ENCODE measurements around the gene PSG3. TPM values are rescaled to one million over a fixed set of nuclear protein-coding genes. Genes with fewer than 3 reads are reported as not detected.

Gene PSG3
- total RNA-seq, 1 experiment from 2014 or later: not detected

GRCh38 chr19:42764836-42765235 lies 24.6 kb upstream of the PSG3 start:
- no peaks in the 10 kb centered on the region for H3K79me2 ChIP-seq (ENCODE audit: insufficient read depth, low read length)
- H4K20me1 ChIP-seq (ENCODE audit: insufficient read depth): no peaks in the 10 kb centered on the region
- no peak overlapping the region for H3K9ac ChIP-seq (ENCODE audit: low read length)
- TF ChIP-seq MAX (IDR thresholded peaks at IDR 0.05) (no peak), RAD21 (IDR thresholded peaks at IDR 0.05; ENCODE audit: low read depth) (no peak), CBX3 (IDR thresholded peaks at IDR 0.05; ENCODE audit: low read depth) (no peak)
- BruUV-seq (replicated peaks): no TSS peak
- no peak overlapping the region for H3K4me3 ChIP-seq (replicated peaks in 1 of 2; ENCODE audit: low read depth in 1 of 2, low read length in 2 of 2)
- H3K27me3 ChIP-seq (ENCODE audit: insufficient read depth, low read length): no peaks in the 10 kb centered on the region
- ChIA-PET POLR2A (no interaction called here), RAD21 (ENCODE audit: low non-redundant PET in 1 of 2, low total read pairs in 2 of 2, uncharacterized antibody in 2 of 2, unreplicated experiment in 2 of 2) (no interaction called here), CTCF (no interaction called here)
- no peaks in the 10 kb centered on the region for H3K9me2 ChIP-seq (ENCODE audit: insufficient read depth)
- intact Hi-C loops (cut with micrococcal nuclease): no loop called here
- H3K4me1 ChIP-seq (ENCODE audit: control insufficient read depth in 1 of 2, insufficient read depth in 2 of 2, low read length in 2 of 2): peaks cover 4 to 10% of the 10 kb centered on the region in 2 experiments
- H3K36me3 ChIP-seq (ENCODE audit: control insufficient read depth in 1 of 2, insufficient read depth in 2 of 2, low read length in 2 of 2): no peaks in the 10 kb centered on the region
- no peaks in the 10 kb centered on the region for H3K9me3 ChIP-seq (ENCODE audit: control insufficient read depth in 1 of 2, insufficient read depth in 1 of 2, low read depth in 1 of 2, low read length in 2 of 2)
- no peak overlapping the region for H2AFZ ChIP-seq (ENCODE audit: low read depth, low read length, poor library complexity, severe bottlenecking)
- ATAC-seq: no peak
- H3K27ac ChIP-seq (ENCODE audit: low read depth, low read length): no peak overlapping the region
- no peak overlapping the region for H3K4me2 ChIP-seq (ENCODE audit: low read length)
- DNase-seq (ENCODE audit: low read depth, low spot score): no peak

GRCh38 chr19:42762789-42763188 lies 22.5 kb upstream of the PSG3 start:
- Histone ChIP-seq H2AFZ (ENCODE audit: low read depth, low read length, poor library complexity, severe bottlenecking) (no peak overlapping the region), H3K36me3 (ENCODE audit: control insufficient read depth in 1 of 2, insufficient read depth in 2 of 2, low read length in 2 of 2) (no peaks in the 10 kb centered on the region), H3K9me3 (ENCODE audit: control insufficient read depth in 1 of 2, insufficient read depth in 1 of 2, low read depth in 1 of 2, low read length in 2 of 2) (no peaks in the 10 kb centered on the region), H3K4me2 (ENCODE audit: low read length) (no peak overlapping the region), H3K4me1 (ENCODE audit: control insufficient read depth in 1 of 2, insufficient read depth in 2 of 2, low read length in 2 of 2) (peaks cover 4 to 10% of the 10 kb centered on the region in 2 experiments), H3K27me3 (ENCODE audit: insufficient read depth, low read length) (no peaks in the 10 kb centered on the region), H4K20me1 (ENCODE audit: insufficient read depth) (no peaks in the 10 kb centered on the region), H3K4me3 (replicated peaks in 1 of 2; ENCODE audit: low read depth in 1 of 2, low read length in 2 of 2) (no peak overlapping the region), H3K79me2 (ENCODE audit: insufficient read depth, low read length) (no peaks in the 10 kb centered on the region), H3K27ac (ENCODE audit: low read depth, low read length) (no peak overlapping the region), H3K9me2 (ENCODE audit: insufficient read depth) (no peaks in the 10 kb centered on the region), H3K9ac (ENCODE audit: low read length) (no peak overlapping the region)
- ChIA-PET POLR2A (no interaction called here), RAD21 (ENCODE audit: low non-redundant PET in 1 of 2, low total read pairs in 2 of 2, uncharacterized antibody in 2 of 2, unreplicated experiment in 2 of 2) (no interaction called here), CTCF (interaction anchor here (1.0 kb wide), 1 partner anchor 128 kb away, joined by 3 read pairs; no protein-coding TSS in a partner anchor)
- no peak for DNase-seq (ENCODE audit: low read depth, low spot score)
- intact Hi-C loops (cut with micrococcal nuclease): no loop called here
- no peak for ATAC-seq
- no TSS peak for BruUV-seq (replicated peaks)
- TF ChIP-seq ELF1 (IDR thresholded peaks at IDR 0.05; ENCODE audit: borderline replicate concordance, low read depth) (no peak), RAD21 (IDR thresholded peaks at IDR 0.05; ENCODE audit: low read depth) (no peak), MAX (IDR thresholded peaks at IDR 0.05) (no peak), ATF3 (IDR thresholded peaks at IDR 0.05) (no peak), CEBPB (IDR thresholded peaks at IDR 0.05; ENCODE audit: low read depth) (no peak), JUND (IDR thresholded peaks at IDR 0.05) (no peak), SP1 (IDR thresholded peaks at IDR 0.05; ENCODE audit: low read depth) (no peak), SIN3A (IDR thresholded peaks at IDR 0.05; ENCODE audit: low read depth) (no peak), ZFX (IDR thresholded peaks at IDR 0.05) (no peak), ZNF274 (IDR thresholded peaks at IDR 0.05; ENCODE audit: low read depth, low read length) (no peak), CTCF (IDR thresholded peaks at IDR 0.05 in 2 of 3, conservative IDR thresholded peaks at IDR 0.05 in 1 of 3; ENCODE audit: borderline replicate concordance in 1 of 3, insufficient read depth in 1 of 3, low read depth in 2 of 3, low read length in 2 of 3) (no peak), FOSL1 (IDR thresholded peaks at IDR 0.05; ENCODE audit: low read depth) (no peak), SRF (IDR thresholded peaks at IDR 0.05; ENCODE audit: low read depth) (no peak), EZH2 (IDR thresholded peaks at IDR 0.05) (no peak), TCF7L2 (IDR thresholded peaks at IDR 0.05; ENCODE audit: borderline replicate concordance, extremely low read depth, insufficient read depth, insufficient read length) (no peak), POLR2A (IDR thresholded peaks at IDR 0.05; ENCODE audit: borderline replicate concordance, extremely low read depth, insufficient read depth, insufficient read length) (no peak), YY1 (IDR thresholded peaks at IDR 0.05; ENCODE audit: extremely low read depth, insufficient replicate concordance, low read depth, low read length) (no peak), ZBTB33 (IDR thresholded peaks at IDR 0.05; ENCODE audit: extremely low read depth, insufficient replicate concordance, low read length) (no peak)
